SK-N-MC (cell line): ENCODE data around the gene ZNF574.

Source experiments
- EZH2 ChIP-seq: fragments of 200-600 bp; sonication (generic); IDR thresholded peaks from one replicate; pipeline ENCODE4 v1.6.1; 2017; ENCODE audit warnings: antibody characterized with exemption
- POLR2AphosphoS5 ChIP-seq: IDR thresholded peaks from 2 replicates; pipeline ENCODE4 v1.6.1; 2012; ENCODE audit warnings: mild to moderate bottlenecking, low read depth, low read length, borderline replicate concordance

DNA sequence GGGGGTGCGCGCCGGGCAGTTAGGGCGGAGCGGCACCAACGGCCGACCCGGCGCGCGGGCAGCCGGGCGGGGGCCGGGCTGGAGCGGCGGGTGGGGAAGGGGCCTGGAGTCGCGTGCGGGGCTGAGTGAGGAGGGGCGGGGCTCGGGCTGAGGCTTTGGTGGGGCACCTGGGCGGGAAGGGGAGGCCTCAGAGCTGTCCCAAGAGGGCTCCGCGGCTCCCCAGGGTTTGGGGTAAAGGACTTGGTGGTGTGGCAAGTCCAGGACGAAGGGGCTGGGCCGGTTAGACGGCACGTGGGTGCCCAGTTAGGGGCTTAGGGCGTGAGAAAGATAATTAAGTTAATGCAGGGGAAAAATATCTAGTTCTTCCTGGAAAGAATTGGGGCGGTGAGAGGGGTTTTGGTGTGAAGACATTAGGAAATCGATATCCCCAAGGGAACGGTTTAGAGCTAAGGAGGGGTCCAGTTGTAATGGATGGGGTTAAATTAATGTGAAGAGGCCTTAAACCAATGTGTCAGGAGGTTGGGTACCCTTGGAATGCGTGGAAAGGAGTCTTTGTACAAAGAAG lies 496 bp downstream of the ZNF574 start:
- TF ChIP-seq POLR2AphosphoS5 (no peak), EZH2 (no peak)
